H9 (cell line): Measurements from ENCODE around the gene KISS1. TPM values are rescaled to one million over a fixed set of nuclear protein-coding genes. Genes with fewer than 3 reads are reported as not detected.

Experiments
- DNase-seq: peaks from one replicate; pipeline ENCODE4 v3.0.0-alpha.2; 2017
- H2AFZ ChIP-seq: one replicate; pipeline ENCODE4 v1.6.1; 2013; ENCODE audit warnings: mild to moderate bottlenecking, low read length, control low read depth, moderate library complexity
- H2AK5ac ChIP-seq: 2 replicates; pipeline ENCODE4 v1.6.1; 2013; ENCODE audit warnings: low read length, control low read depth, mixed read lengths; ENCODE audit not compliant: insufficient read length
- H2BK120ac ChIP-seq: one replicate; pipeline ENCODE4 v1.6.1; 2013; ENCODE audit warnings: low read depth, mild to moderate bottlenecking, low read length, control low read depth, inconsistent platforms; ENCODE audit not compliant: poor library complexity, severe bottlenecking
- H2BK12ac ChIP-seq: 2 replicates; pipeline ENCODE4 v1.6.1; 2013; ENCODE audit warnings: low read length, control low read depth, mixed read lengths, low read depth; ENCODE audit not compliant: insufficient read length
- H2BK15ac ChIP-seq: 2 replicates; pipeline ENCODE4 v1.6.1; 2013; ENCODE audit warnings: low read depth, low read length, control low read depth
- H2BK20ac ChIP-seq: one replicate; pipeline ENCODE4 v1.6.1; 2013; ENCODE audit warnings: low read depth, mild to moderate bottlenecking, low read length, control low read depth, inconsistent platforms; ENCODE audit not compliant: poor library complexity, severe bottlenecking
- H2BK5ac ChIP-seq: 2 replicates; pipeline ENCODE4 v1.6.1; 2013; ENCODE audit warnings: low read length, control low read depth, mixed read lengths; ENCODE audit not compliant: insufficient read length
- H3K14ac ChIP-seq: 2 replicates; pipeline ENCODE4 v1.6.1; 2013; ENCODE audit warnings: low read length, control low read depth; ENCODE audit not compliant: insufficient read depth
- H3K18ac ChIP-seq: 2 replicates; pipeline ENCODE4 v1.6.1; 2013; ENCODE audit warnings: low read depth, mild to moderate bottlenecking, mixed read lengths, low read length, control low read depth; ENCODE audit not compliant: insufficient read length
- H3K23ac ChIP-seq: 2 replicates; pipeline ENCODE4 v1.6.1; 2013; ENCODE audit warnings: low read length, control low read depth, mixed read lengths, low read depth; ENCODE audit not compliant: insufficient read length
- H3K23me2 ChIP-seq: 2 replicates; pipeline ENCODE4 v1.6.1; 2013; ENCODE audit warnings: low read depth, mild to moderate bottlenecking, mixed read lengths, low read length, control low read depth; ENCODE audit not compliant: insufficient read length, poor library complexity, severe bottlenecking
- H3K27ac ChIP-seq: 2 replicates; pipeline ENCODE4 v1.5.1; 2013; ENCODE audit warnings: low read length, control low read depth, mixed read lengths, low read depth; ENCODE audit not compliant: insufficient read length
- H3K27me3 ChIP-seq: 2 replicates; pipeline ENCODE4 v1.6.1; 2013; ENCODE audit warnings: low read length, control low read depth, inconsistent platforms; ENCODE audit not compliant: insufficient read depth
- H3K4ac ChIP-seq: 2 replicates; pipeline ENCODE4 v1.6.1; 2013; ENCODE audit warnings: low read depth, mild to moderate bottlenecking, control low read depth, inconsistent platforms, low read length, moderate library complexity
- H3K4me1 ChIP-seq: 2 replicates; pipeline ENCODE4 v1.6.1; 2013; ENCODE audit warnings: low read length, control low read depth, inconsistent platforms; ENCODE audit not compliant: insufficient read depth
- H3K4me2 ChIP-seq: 2 replicates; pipeline ENCODE4 v1.6.1; 2013; ENCODE audit warnings: low read length, control low read depth, mixed read lengths; ENCODE audit not compliant: insufficient read length, insufficient read depth
- H3K56ac ChIP-seq: 2 replicates; pipeline ENCODE4 v1.6.1; 2013; ENCODE audit warnings: low read depth, mild to moderate bottlenecking, mixed read lengths, low read length, control low read depth; ENCODE audit not compliant: insufficient read length
- H3K79me1 ChIP-seq: 2 replicates; pipeline ENCODE4 v1.6.1; 2013; ENCODE audit warnings: low read depth, mild to moderate bottlenecking, moderate library complexity, low read length, control low read depth, inconsistent platforms; ENCODE audit not compliant: insufficient read depth, poor library complexity, severe bottlenecking
- H3K79me2 ChIP-seq: 2 replicates; pipeline ENCODE4 v1.6.1; 2013; ENCODE audit warnings: low read length, control low read depth, inconsistent platforms; ENCODE audit not compliant: insufficient read depth
- H3K9ac ChIP-seq: 2 replicates; pipeline ENCODE4 v1.6.1; 2013; ENCODE audit warnings: low read length, control low read depth, mixed read lengths; ENCODE audit not compliant: insufficient read length; ENCODE audit errors: extremely low read depth
- H3K9me3 ChIP-seq: one replicate; pipeline ENCODE4 v1.6.1; 2013; ENCODE audit warnings: low read depth, low read length, inconsistent platforms; ENCODE audit not compliant: control insufficient read depth
- H3T11ph ChIP-seq: one replicate; pipeline ENCODE4 v1.6.1; 2013; ENCODE audit warnings: mild to moderate bottlenecking, low read length, control low read depth, inconsistent platforms
- H4K20me1 ChIP-seq: one replicate; pipeline ENCODE4 v1.6.1; 2013; ENCODE audit not compliant: control insufficient read depth, insufficient read length, insufficient read depth
- H4K5ac ChIP-seq: 2 replicates; pipeline ENCODE4 v1.6.1; 2013; ENCODE audit warnings: low read depth, mild to moderate bottlenecking, mixed read lengths, low read length, control low read depth; ENCODE audit not compliant: insufficient read length
- H4K8ac ChIP-seq: replicated peaks from 2 replicates; pipeline ENCODE4 v1.6.1; 2013; ENCODE audit warnings: low read length, control low read depth, mixed read lengths, low read depth; ENCODE audit not compliant: insufficient read length
- H4K91ac ChIP-seq: 2 replicates; pipeline ENCODE4 v1.6.1; 2013; ENCODE audit warnings: low read depth, mild to moderate bottlenecking, moderate library complexity, mixed read lengths, low read length, control low read depth; ENCODE audit not compliant: insufficient read length
- H3K27ac Mint-ChIP-seq, 3 experiments: 2 replicates in 2 of 3; 3 replicates in 1 of 3; pipeline ENCODE4 v1.8.0; 2020 to 2021; ENCODE audit warnings: mixed read lengths in 3 of 3, mild to moderate bottlenecking in 1 of 3, moderate library complexity in 1 of 3
- H3K27me3 Mint-ChIP-seq: 2 replicates; pipeline ENCODE4 v1.8.0; 2021; ENCODE audit warnings: low read depth, mild to moderate bottlenecking, moderate library complexity, mixed read lengths
- H3K36me3 Mint-ChIP-seq, 3 experiments: 2 replicates in 2 of 3; 3 replicates in 1 of 3; pipeline ENCODE4 v1.8.0; 2020 to 2021; ENCODE audit warnings: low read depth in 3 of 3, mixed read lengths in 3 of 3; ENCODE audit not compliant: insufficient read depth in 1 of 3
- H3K4me1 Mint-ChIP-seq, 2 experiments: 2 replicates each; pipeline ENCODE4 v1.8.0; 2020; ENCODE audit warnings: mixed read lengths in 2 of 2
- H3K4me3 Mint-ChIP-seq, 2 experiments: 2 replicates in 1 of 2; 3 replicates in 1 of 2; pipeline ENCODE4 v1.8.0; 2020 to 2021; ENCODE audit warnings: mild to moderate bottlenecking in 2 of 2, mixed read lengths in 2 of 2, moderate library complexity in 1 of 2
- H3K9me3 Mint-ChIP-seq, 2 experiments: 2 replicates in 1 of 2; 3 replicates in 1 of 2; pipeline ENCODE4 v1.8.0; 2020; ENCODE audit warnings: mild to moderate bottlenecking in 2 of 2, mixed read lengths in 2 of 2, moderate library complexity in 1 of 2
- total RNA-seq: library from RNA; stranded (reverse); gene quantifications from 2 replicates; pipeline ENCODE4 v1.2.1, GENCODE V29; 2021
- TF ChIP-seq, protein P1 (sequence below): fragments of 200-600 bp; sonication (generic); conservative IDR thresholded peaks from 3 replicates; pipeline ENCODE4 v1.8.0; 2021; ENCODE audit warnings: antibody characterized with exemption, mild to moderate bottlenecking

The KISS1 gene
- total RNA-seq, 1 experiment from 2014 or later, result 0.68 TPM

DNA sequence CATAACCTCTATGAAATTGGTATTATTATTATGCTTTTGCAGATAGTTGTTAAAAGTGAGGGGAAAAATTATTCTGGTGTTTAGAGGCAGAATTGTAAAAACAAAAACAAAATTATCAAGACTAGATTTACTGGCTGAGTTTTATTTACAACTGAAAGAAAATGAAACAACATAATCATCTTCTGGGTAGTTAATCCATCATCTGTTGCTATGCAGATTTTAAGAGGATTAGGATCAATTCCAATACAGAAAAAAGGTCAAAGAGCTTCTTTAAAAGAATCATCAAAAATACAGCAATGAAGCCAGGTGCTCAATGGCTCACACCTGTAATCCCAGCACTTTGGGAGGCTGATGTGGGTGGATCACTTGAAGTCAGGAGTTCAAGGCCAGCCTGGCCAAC lies 9.2 kb upstream of the KISS1 start:
- DNase-seq, result no peak
- Mint-ChIP-seq H3K4me1 (peaks cover 24 to 28% of the 10 kb centered on the region in 2 experiments), H3K9me3 (no peaks in the 10 kb centered on the region), H3K36me3 (no peaks in the 10 kb centered on the region), H3K27ac (no peak overlapping the region; a peak in 1 of 7 replicates), H3K4me3 (no peak overlapping the region), H3K27me3 (no peaks in the 10 kb centered on the region; the same call in 1 of the 2 replicates)
- Histone ChIP-seq H3K79me1 (no peaks in the 10 kb centered on the region), H3K4me2 (no peak overlapping the region), H4K91ac (no peak overlapping the region), H3T11ph (no peak overlapping the region), H3K4ac (no peak overlapping the region), H2BK12ac (no peak overlapping the region), H4K8ac (no peak overlapping the region), H3K18ac (no peak overlapping the region), H3K27ac (no peak overlapping the region), H2BK15ac (no peak overlapping the region), H2AFZ (no peak overlapping the region), H3K56ac (no peak overlapping the region), H3K23ac (no peak overlapping the region), H3K9me3 (no peaks in the 10 kb centered on the region), H4K5ac (no peak overlapping the region), H3K23me2 (no peaks in the 10 kb centered on the region), H2AK5ac (no peak overlapping the region), H3K14ac (no peak overlapping the region), H4K20me1 (no peaks in the 10 kb centered on the region), H3K9ac (no peak overlapping the region), H2BK20ac (no peak overlapping the region), H3K4me1 (no peaks in the 10 kb centered on the region; the same call in 1 of the 2 replicates), H2BK120ac (no peak overlapping the region), H3K27me3 (no peaks in the 10 kb centered on the region), H3K79me2 (no peaks in the 10 kb centered on the region), H2BK5ac (no peak overlapping the region)
- TF ChIP-seq, protein P1, sequence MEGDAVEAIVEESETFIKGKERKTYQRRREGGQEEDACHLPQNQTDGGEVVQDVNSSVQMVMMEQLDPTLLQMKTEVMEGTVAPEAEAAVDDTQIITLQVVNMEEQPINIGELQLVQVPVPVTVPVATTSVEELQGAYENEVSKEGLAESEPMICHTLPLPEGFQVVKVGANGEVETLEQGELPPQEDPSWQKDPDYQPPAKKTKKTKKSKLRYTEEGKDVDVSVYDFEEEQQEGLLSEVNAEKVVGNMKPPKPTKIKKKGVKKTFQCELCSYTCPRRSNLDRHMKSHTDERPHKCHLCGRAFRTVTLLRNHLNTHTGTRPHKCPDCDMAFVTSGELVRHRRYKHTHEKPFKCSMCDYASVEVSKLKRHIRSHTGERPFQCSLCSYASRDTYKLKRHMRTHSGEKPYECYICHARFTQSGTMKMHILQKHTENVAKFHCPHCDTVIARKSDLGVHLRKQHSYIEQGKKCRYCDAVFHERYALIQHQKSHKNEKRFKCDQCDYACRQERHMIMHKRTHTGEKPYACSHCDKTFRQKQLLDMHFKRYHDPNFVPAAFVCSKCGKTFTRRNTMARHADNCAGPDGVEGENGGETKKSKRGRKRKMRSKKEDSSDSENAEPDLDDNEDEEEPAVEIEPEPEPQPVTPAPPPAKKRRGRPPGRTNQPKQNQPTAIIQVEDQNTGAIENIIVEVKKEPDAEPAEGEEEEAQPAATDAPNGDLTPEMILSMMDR, result no peak
